Liver (tissue), 9 donors: ENCODE results near the gene CLEC4C. TPM values are rescaled to one million over a fixed set of nuclear protein-coding genes. Genes with fewer than 3 reads are reported as not detected.

Experiments used
- DNase-seq: peaks from one replicate; pipeline ENCODE4 v3.0.0-alpha.2; 2017; ENCODE audit warnings: low spot score
- H3K27ac ChIP-seq, 2 donors: one replicate each; pipeline ENCODE4 v1.7.0; 2013; ENCODE audit warnings: inconsistent platforms in 2 of 2, low read length in 2 of 2, control low read depth in 1 of 2, low read depth in 1 of 2, mild to moderate bottlenecking in 1 of 2
- H3K27me3 ChIP-seq, 4 donors: one replicate each; pipeline versions ENCODE4 v1.6.1 to v1.7.0; 2013; ENCODE audit warnings: low read length in 3 of 4, inconsistent platforms in 1 of 4, mild to moderate bottlenecking in 1 of 4, moderate library complexity in 1 of 4; ENCODE audit not compliant: control insufficient read depth in 4 of 4, insufficient read depth in 4 of 4
- H3K36me3 ChIP-seq, 4 donors: one replicate each; pipeline versions ENCODE4 v1.6.1 to v1.7.0; 2013; ENCODE audit warnings: low read length in 3 of 4, mild to moderate bottlenecking in 3 of 4, low read depth in 1 of 4, moderate library complexity in 1 of 4; ENCODE audit not compliant: control insufficient read depth in 4 of 4, insufficient read depth in 3 of 4
- H3K4me1 ChIP-seq, 4 donors: one replicate each; pipeline versions ENCODE4 v1.6.1 to v1.7.0; 2013; ENCODE audit warnings: low read length in 3 of 4, mild to moderate bottlenecking in 3 of 4, moderate library complexity in 1 of 4; ENCODE audit not compliant: control insufficient read depth in 4 of 4, insufficient read depth in 4 of 4
- H3K4me3 ChIP-seq, 3 donors: one replicate each; pipeline versions ENCODE4 v1.6.1 to v1.7.0; 2013; ENCODE audit warnings: low read length in 3 of 3, control low read depth in 1 of 3, low read depth in 1 of 3, mild to moderate bottlenecking in 1 of 3
- H3K9ac ChIP-seq, 2 donors: one replicate each; pipeline ENCODE4 v1.7.0; 2013; ENCODE audit warnings: low read length in 2 of 2, mild to moderate bottlenecking in 2 of 2, moderate library complexity in 2 of 2, control low read depth in 1 of 2, low read depth in 1 of 2
- H3K9me3 ChIP-seq, 4 donors: one replicate each; pipeline versions ENCODE4 v1.6.1 to v1.7.0; 2013; ENCODE audit warnings: low read length in 3 of 4; ENCODE audit not compliant: control insufficient read depth in 4 of 4
- EGR1 ChIP-seq, 2 donors: IDR thresholded peaks; 2 replicates each; pipeline ENCODE4 v1.6.1; 2016 to 2018; ENCODE audit warnings: antibody characterized with exemption in 2 of 2, low read depth in 2 of 2
- FOXA1 ChIP-seq: IDR thresholded peaks from 2 replicates; pipeline ENCODE4 v1.6.1; 2016; ENCODE audit warnings: antibody characterized with exemption
- GABPA ChIP-seq, 2 donors: IDR thresholded peaks in 1 of 2; conservative IDR thresholded peaks in 1 of 2; 2 replicates each; pipeline ENCODE4 v1.6.1; 2016; ENCODE audit warnings: antibody characterized with exemption in 2 of 2, mild to moderate bottlenecking in 1 of 2, moderate library complexity in 1 of 2
- HNF4A ChIP-seq, 2 donors: conservative IDR thresholded peaks; 2 replicates each; pipeline ENCODE4 v1.6.1; 2016; ENCODE audit warnings: antibody characterized with exemption in 2 of 2, mild to moderate bottlenecking in 2 of 2
- HNF4G ChIP-seq: IDR thresholded peaks from 2 replicates; pipeline ENCODE4 v1.6.1; 2016; ENCODE audit warnings: antibody characterized with exemption
- JUND ChIP-seq, 2 donors: IDR thresholded peaks; 2 replicates each; pipeline ENCODE4 v1.6.1; 2016; ENCODE audit warnings: antibody characterized with exemption in 2 of 2
- NR2F2 ChIP-seq: IDR thresholded peaks from 2 replicates; pipeline ENCODE4 v1.6.1; 2016; ENCODE audit warnings: antibody characterized with exemption
- RAD21 ChIP-seq, 2 donors: IDR thresholded peaks; 2 replicates each; pipeline ENCODE4 v1.6.1; 2016; ENCODE audit warnings: antibody characterized with exemption in 2 of 2, mild to moderate bottlenecking in 2 of 2
- RXRA ChIP-seq, 2 donors: IDR thresholded peaks; 2 replicates each; pipeline ENCODE4 v1.6.1; 2017 to 2018; ENCODE audit warnings: antibody characterized with exemption in 2 of 2, mild to moderate bottlenecking in 1 of 2
- SP1 ChIP-seq: IDR thresholded peaks from 2 replicates; pipeline ENCODE4 v1.6.1; 2018; ENCODE audit warnings: antibody characterized with exemption, mild to moderate bottlenecking
- TAF1 ChIP-seq: conservative IDR thresholded peaks from 2 replicates; pipeline ENCODE4 v1.6.1; 2016; ENCODE audit warnings: antibody characterized with exemption, mild to moderate bottlenecking
- YY1 ChIP-seq: IDR thresholded peaks from 2 replicates; pipeline ENCODE4 v1.6.1; 2016; ENCODE audit warnings: antibody characterized with exemption, mild to moderate bottlenecking
- WGBS: extraction: QIAGEN DNeasy Blood & Tissue Kit; methylation state at CpG from one replicate; pipeline ENCODE4 v1.1.7; 2013; 5-methylcytosine and 5-hydroxymethylcytosine counted together
- polyA plus RNA-seq, 2 donors: library from polyadenylated mRNA; stranded (reverse) in 1 of 2; unstranded in 1 of 2; fragments of 200-250 nt in 1 of 2; fragments of >200 nt in 1 of 2; fragmentation: Nextera tagmentation in 1 of 2; extraction: Ambion mirVana in 1 of 2; gene quantifications; one replicate each; pipeline versions ENCODE4 v1.2.1 to v1.2.3, GENCODE V29; 2013 to 2015
- total RNA-seq, 2 donors: library from RNA; depleted of rRNA; stranded (reverse); fragments of >200 nt; gene quantifications; one replicate each; pipeline ENCODE4 v1.2.3, GENCODE V29; 2014
- TF ChIP-seq, protein P1 (sequence below): IDR thresholded peaks from 2 replicates; pipeline ENCODE4 v1.6.1; 2016; ENCODE audit warnings: antibody characterized with exemption
- TF ChIP-seq, protein P2 (sequence below): fragments of 150-350 bp; IDR thresholded peaks from 2 replicates; pipeline ENCODE4 v1.5.1; 2017; ENCODE audit warnings: improper control_type of control experiment, low read depth, low read length; ENCODE audit not compliant: missing input control
- TF ChIP-seq, protein P3 (sequence below): IDR thresholded peaks from 2 replicates; pipeline ENCODE4 v1.6.1; 2016; ENCODE audit warnings: antibody characterized with exemption
- TF ChIP-seq, protein P4 (sequence below): IDR thresholded peaks from 2 replicates; pipeline ENCODE4 v1.6.1; 2016; ENCODE audit warnings: antibody characterized with exemption, mild to moderate bottlenecking
- TF ChIP-seq, protein P5 (sequence below): IDR thresholded peaks from 2 replicates; pipeline ENCODE4 v1.6.1; 2016; ENCODE audit warnings: antibody characterized with exemption
- donor health status: healthy.
- donor health status: healthy.
- donor health status: healthy.
- donor health status: healthy.
- donor health status: healthy.

CLEC4C gene
- total and polyA plus RNA-seq, 4 donors = 0.33 TPM; not detected in 3

DNA sequence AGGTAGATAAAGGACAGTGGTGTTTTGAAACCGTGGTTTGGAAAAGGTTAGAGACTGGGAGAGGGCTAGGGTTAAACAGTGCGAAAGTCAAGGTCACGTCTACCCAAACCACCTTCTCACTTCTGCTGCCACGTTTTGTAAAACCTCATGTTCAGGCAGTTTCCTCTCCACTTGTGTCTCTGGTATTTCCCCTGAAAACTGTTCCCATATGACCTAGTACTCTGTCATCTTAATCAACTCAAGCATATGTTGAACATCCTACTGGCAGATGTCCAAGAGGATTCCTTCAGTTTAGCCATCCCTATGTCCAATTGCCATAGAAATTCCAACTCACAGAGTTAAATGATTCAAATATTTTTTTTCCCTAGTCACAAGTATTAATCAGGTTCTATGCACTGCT is 17.4 kb downstream of the CLEC4C start:
- Histone ChIP-seq H3K27ac (no peak overlapping the region), H3K9ac (no peak overlapping the region), H3K4me1 (no peaks in the 10 kb centered on the region), H3K36me3 (no peaks in the 10 kb centered on the region), H3K9me3 (peaks cover 0 to 3% (median 0%) of the 10 kb centered on the region in 4 donors), H3K27me3 (peaks cover 0 to 3% (median 0%) of the 10 kb centered on the region in 4 donors), H3K4me3 (no peak overlapping the region)
- TF ChIP-seq JUND (IDR thresholded peaks at IDR 0.05) (no peak), EGR1 (IDR thresholded peaks at IDR 0.05; ENCODE audit: low read depth in 2 of 2) (no peak), SP1 (no peak), HNF4A (conservative IDR thresholded peaks at IDR 0.05) (no peak), RXRA (IDR thresholded peaks at IDR 0.05) (no peak)
- TF ChIP-seq, protein P1, sequence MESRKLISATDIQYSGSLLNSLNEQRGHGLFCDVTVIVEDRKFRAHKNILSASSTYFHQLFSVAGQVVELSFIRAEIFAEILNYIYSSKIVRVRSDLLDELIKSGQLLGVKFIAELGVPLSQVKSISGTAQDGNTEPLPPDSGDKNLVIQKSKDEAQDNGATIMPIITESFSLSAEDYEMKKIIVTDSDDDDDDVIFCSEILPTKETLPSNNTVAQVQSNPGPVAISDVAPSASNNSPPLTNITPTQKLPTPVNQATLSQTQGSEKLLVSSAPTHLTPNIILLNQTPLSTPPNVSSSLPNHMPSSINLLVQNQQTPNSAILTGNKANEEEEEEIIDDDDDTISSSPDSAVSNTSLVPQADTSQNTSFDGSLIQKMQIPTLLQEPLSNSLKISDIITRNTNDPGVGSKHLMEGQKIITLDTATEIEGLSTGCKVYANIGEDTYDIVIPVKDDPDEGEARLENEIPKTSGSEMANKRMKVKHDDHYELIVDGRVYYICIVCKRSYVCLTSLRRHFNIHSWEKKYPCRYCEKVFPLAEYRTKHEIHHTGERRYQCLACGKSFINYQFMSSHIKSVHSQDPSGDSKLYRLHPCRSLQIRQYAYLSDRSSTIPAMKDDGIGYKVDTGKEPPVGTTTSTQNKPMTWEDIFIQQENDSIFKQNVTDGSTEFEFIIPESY = no peak
- TF ChIP-seq, protein P2, sequence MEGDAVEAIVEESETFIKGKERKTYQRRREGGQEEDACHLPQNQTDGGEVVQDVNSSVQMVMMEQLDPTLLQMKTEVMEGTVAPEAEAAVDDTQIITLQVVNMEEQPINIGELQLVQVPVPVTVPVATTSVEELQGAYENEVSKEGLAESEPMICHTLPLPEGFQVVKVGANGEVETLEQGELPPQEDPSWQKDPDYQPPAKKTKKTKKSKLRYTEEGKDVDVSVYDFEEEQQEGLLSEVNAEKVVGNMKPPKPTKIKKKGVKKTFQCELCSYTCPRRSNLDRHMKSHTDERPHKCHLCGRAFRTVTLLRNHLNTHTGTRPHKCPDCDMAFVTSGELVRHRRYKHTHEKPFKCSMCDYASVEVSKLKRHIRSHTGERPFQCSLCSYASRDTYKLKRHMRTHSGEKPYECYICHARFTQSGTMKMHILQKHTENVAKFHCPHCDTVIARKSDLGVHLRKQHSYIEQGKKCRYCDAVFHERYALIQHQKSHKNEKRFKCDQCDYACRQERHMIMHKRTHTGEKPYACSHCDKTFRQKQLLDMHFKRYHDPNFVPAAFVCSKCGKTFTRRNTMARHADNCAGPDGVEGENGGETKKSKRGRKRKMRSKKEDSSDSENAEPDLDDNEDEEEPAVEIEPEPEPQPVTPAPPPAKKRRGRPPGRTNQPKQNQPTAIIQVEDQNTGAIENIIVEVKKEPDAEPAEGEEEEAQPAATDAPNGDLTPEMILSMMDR = no peak
- WGBS = 32% methylated on average over 4 of the region's 4 CpGs
- no peak for DNase-seq

DNA sequence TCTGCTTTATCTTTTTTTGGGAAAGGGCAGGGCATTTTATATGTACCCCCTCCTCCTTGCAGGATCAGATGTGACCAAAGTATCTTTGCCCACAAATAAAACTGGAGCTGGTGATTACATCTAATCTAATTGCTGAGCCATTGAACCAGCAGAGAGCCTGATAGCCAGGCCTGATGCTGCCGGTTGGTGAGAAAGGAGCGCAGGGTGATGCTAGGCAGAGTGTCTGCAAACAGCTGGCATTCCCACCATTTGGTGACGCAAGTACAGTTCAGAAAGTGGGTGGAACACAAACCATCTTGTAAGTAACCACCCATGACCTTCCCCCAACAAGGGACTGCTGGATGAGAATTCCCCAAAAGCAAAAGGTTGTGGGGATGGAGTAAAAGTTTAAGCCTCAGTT is 23.2 kb downstream of the CLEC4C start:
- no peak overlapping the region for H3K27ac ChIP-seq
- H3K9ac ChIP-seq = no peak overlapping the region
- H3K36me3 ChIP-seq = no peaks in the 10 kb centered on the region
- H3K27me3 ChIP-seq = peaks cover 0 to 3% (median 0%) of the 10 kb centered on the region in 4 donors
- H3K4me1 ChIP-seq = no peaks in the 10 kb centered on the region
- DNase-seq = no peak
- 60% methylated on average over 3 of the region's 3 CpGs for WGBS
- H3K9me3 ChIP-seq = peaks cover 0 to 3% (median 0%) of the 10 kb centered on the region in 4 donors
- no peak overlapping the region for H3K4me3 ChIP-seq
- TF ChIP-seq, protein P2 = no peak
- TF ChIP-seq, protein P3, sequence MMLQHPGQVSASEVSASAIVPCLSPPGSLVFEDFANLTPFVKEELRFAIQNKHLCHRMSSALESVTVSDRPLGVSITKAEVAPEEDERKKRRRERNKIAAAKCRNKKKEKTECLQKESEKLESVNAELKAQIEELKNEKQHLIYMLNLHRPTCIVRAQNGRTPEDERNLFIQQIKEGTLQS = no peak
- TF ChIP-seq HNF4A (conservative IDR thresholded peaks at IDR 0.05) (no peak), HNF4G (no peak), YY1 (no peak), EGR1 (IDR thresholded peaks at IDR 0.05; ENCODE audit: low read depth in 2 of 2) (no peak), TAF1 (no peak), FOXA1 (no peak), SP1 (no peak), NR2F2 (no peak), JUND (IDR thresholded peaks at IDR 0.05) (no peak), GABPA (IDR thresholded peaks at IDR 0.05 in 1 of 2, conservative IDR thresholded peaks at IDR 0.05 in 1 of 2) (no peak), RAD21 (IDR thresholded peaks at IDR 0.05) (no peak)
- TF ChIP-seq, protein P4, sequence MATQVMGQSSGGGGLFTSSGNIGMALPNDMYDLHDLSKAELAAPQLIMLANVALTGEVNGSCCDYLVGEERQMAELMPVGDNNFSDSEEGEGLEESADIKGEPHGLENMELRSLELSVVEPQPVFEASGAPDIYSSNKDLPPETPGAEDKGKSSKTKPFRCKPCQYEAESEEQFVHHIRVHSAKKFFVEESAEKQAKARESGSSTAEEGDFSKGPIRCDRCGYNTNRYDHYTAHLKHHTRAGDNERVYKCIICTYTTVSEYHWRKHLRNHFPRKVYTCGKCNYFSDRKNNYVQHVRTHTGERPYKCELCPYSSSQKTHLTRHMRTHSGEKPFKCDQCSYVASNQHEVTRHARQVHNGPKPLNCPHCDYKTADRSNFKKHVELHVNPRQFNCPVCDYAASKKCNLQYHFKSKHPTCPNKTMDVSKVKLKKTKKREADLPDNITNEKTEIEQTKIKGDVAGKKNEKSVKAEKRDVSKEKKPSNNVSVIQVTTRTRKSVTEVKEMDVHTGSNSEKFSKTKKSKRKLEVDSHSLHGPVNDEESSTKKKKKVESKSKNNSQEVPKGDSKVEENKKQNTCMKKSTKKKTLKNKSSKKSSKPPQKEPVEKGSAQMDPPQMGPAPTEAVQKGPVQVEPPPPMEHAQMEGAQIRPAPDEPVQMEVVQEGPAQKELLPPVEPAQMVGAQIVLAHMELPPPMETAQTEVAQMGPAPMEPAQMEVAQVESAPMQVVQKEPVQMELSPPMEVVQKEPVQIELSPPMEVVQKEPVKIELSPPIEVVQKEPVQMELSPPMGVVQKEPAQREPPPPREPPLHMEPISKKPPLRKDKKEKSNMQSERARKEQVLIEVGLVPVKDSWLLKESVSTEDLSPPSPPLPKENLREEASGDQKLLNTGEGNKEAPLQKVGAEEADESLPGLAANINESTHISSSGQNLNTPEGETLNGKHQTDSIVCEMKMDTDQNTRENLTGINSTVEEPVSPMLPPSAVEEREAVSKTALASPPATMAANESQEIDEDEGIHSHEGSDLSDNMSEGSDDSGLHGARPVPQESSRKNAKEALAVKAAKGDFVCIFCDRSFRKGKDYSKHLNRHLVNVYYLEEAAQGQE = no peak
- TF ChIP-seq, protein P1 = no peak
- TF ChIP-seq, protein P5, sequence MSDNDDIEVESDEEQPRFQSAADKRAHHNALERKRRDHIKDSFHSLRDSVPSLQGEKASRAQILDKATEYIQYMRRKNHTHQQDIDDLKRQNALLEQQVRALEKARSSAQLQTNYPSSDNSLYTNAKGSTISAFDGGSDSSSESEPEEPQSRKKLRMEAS = no peak
